HCT116 (cell line): ENCODE data around the gene CPTP. TPM values are rescaled to one million over a fixed set of nuclear protein-coding genes. Genes with fewer than 3 reads are reported as not detected.

Experiments used
- ATAC-seq: fragments of 200-7000 bp; cut with Tn5 transposase; 2 replicates; pipeline ENCODE4 v1.9.1; 2020; ENCODE audit warnings: mild to moderate bottlenecking, moderate library complexity
- BruUV-seq: library from RNA; stranded (reverse); fragments of 400-500 nt; replicated peaks from 2 replicates; lab custom pipeline; 2021; lab: Mats Ljungman, UMichigan
- CTCF ChIA-PET: fragments of 300-600 bp; sonication (Branson Sonifier 250); formaldehyde crosslinking; loops from one replicate; lab custom pipeline; 2021; ENCODE audit warnings: antibody characterized with exemption; lab: Charles Lee
- POLR2A ChIA-PET: fragments of 300-600, 350-600 bp; sonication (Branson Sonifier 250); formaldehyde crosslinking; loops from one replicate; lab custom pipeline; 2021; ENCODE audit warnings: antibody characterized with exemption; lab: Charles Lee
- RAD21 ChIA-PET, 2 experiments: fragments of 300-600 bp; sonication (Branson Sonifier 250); formaldehyde crosslinking; loops; one replicate each; lab custom pipeline; 2023; ENCODE audit warnings: low total read pairs in 2 of 2; ENCODE audit not compliant: uncharacterized antibody in 2 of 2, unreplicated experiment in 2 of 2, low non-redundant PET in 1 of 2; lab: Charles Lee
- DNase-seq: peaks from one replicate; pipeline ENCODE4 v3.0.0-alpha.2; 2010; ENCODE audit warnings: low read depth, low spot score
- H2AFZ ChIP-seq: fragments of 200-600 bp; shearing (Covaris generic), sonication (generic); 2 replicates; pipeline ENCODE4 v1.6.1; 2017; ENCODE audit warnings: low read depth, mixed run types, mixed read lengths, antibody characterized with exemption, low read length; ENCODE audit not compliant: poor library complexity, severe bottlenecking
- H3K27ac ChIP-seq: 2 replicates; pipeline ENCODE4 v1.5.1; 2012; ENCODE audit warnings: low read depth, low read length
- H3K27me3 ChIP-seq: fragments of 200-600 bp; sonication (generic); 2 replicates; pipeline ENCODE4 v1.6.1; 2016; ENCODE audit warnings: mixed run types, low read length, mixed read lengths; ENCODE audit not compliant: insufficient read depth
- H3K36me3 ChIP-seq, 2 experiments: fragments of 200-500 bp in 1 of 2; fragments of 200-600 bp in 1 of 2; sonication (Bioruptor generic) in 1 of 2; sonication (generic) in 1 of 2; 2 replicates each; pipeline versions ENCODE4 v1.5.1 to v1.6.1; 2014 to 2016; ENCODE audit warnings: low read length in 2 of 2, inconsistent platforms in 1 of 2, mixed read lengths in 1 of 2, mixed run types in 1 of 2; ENCODE audit not compliant: insufficient read depth in 2 of 2, control insufficient read depth in 1 of 2
- H3K4me1 ChIP-seq, 2 experiments: fragments of 200-600 bp in 1 of 2; sonication (generic) in 1 of 2; 2 replicates each; pipeline versions ENCODE4 v1.5.1 to v1.6.1; 2012 to 2017; ENCODE audit warnings: low read length in 2 of 2, inconsistent platforms in 1 of 2, mild to moderate bottlenecking in 1 of 2, mixed read lengths in 1 of 2, mixed run types in 1 of 2, moderate library complexity in 1 of 2; ENCODE audit not compliant: insufficient read depth in 2 of 2, control insufficient read depth in 1 of 2
- H3K4me2 ChIP-seq: fragments of 200-600 bp; sonication (generic); 2 replicates; pipeline ENCODE4 v1.6.1; 2017; ENCODE audit warnings: mixed run types, low read length, mixed read lengths
- H3K4me3 ChIP-seq, 2 experiments: fragments of 200-600 bp in 1 of 2; sonication (generic) in 1 of 2; replicated peaks in 1 of 2; 2 replicates each; pipeline ENCODE4 v1.5.1; 2011 to 2016; ENCODE audit warnings: low read length in 2 of 2, control low read depth in 1 of 2, low read depth in 1 of 2, mild to moderate bottlenecking in 1 of 2, mixed read lengths in 1 of 2, mixed run types in 1 of 2
- H3K79me2 ChIP-seq: fragments of 200-600 bp; sonication (generic); 2 replicates; pipeline ENCODE4 v1.6.1; 2017; ENCODE audit warnings: mild to moderate bottlenecking, mixed run types, low read length, moderate library complexity, mixed read lengths; ENCODE audit not compliant: insufficient read depth
- H3K9ac ChIP-seq: fragments of 200-600 bp; sonication (generic); 2 replicates; pipeline ENCODE4 v1.6.1; 2016; ENCODE audit warnings: low read length, mixed read lengths
- H3K9me2 ChIP-seq: fragments of 200-600 bp; sonication (generic), shearing (Covaris generic); 2 replicates; pipeline ENCODE4 v1.6.1; 2017; ENCODE audit warnings: mixed run types, mild to moderate bottlenecking, moderate library complexity; ENCODE audit not compliant: insufficient read depth
- H3K9me3 ChIP-seq, 2 experiments: fragments of 200-500 bp in 1 of 2; fragments of 200-600 bp in 1 of 2; sonication (Bioruptor generic) in 1 of 2; sonication (generic) in 1 of 2; 2 replicates each; pipeline ENCODE4 v1.6.1; 2014 to 2017; ENCODE audit warnings: low read length in 2 of 2, mixed read lengths in 2 of 2, inconsistent platforms in 1 of 2, low read depth in 1 of 2, mild to moderate bottlenecking in 1 of 2, mixed run types in 1 of 2, moderate library complexity in 1 of 2; ENCODE audit not compliant: control insufficient read depth in 1 of 2, insufficient read depth in 1 of 2
- H4K20me1 ChIP-seq: fragments of 200-600 bp; sonication (generic), shearing (Covaris generic); 2 replicates; pipeline ENCODE4 v1.6.1; 2017; ENCODE audit warnings: mixed run types, mild to moderate bottlenecking, moderate library complexity; ENCODE audit not compliant: insufficient read depth
- CTCF ChIP-seq, 3 experiments: fragments of 200-600 bp in 1 of 3; sonication (generic) in 1 of 3; IDR thresholded peaks in 2 of 3; conservative IDR thresholded peaks in 1 of 3; 2 replicates each; pipeline ENCODE4 v1.5.1; 2012 to 2017; ENCODE audit warnings: low read depth in 2 of 3, low read length in 2 of 3, antibody characterized with exemption in 1 of 3, borderline replicate concordance in 1 of 3, control low read depth in 1 of 3, mild to moderate bottlenecking in 1 of 3, mixed read lengths in 1 of 3, mixed run types in 1 of 3, moderate library complexity in 1 of 3; ENCODE audit not compliant: insufficient read depth in 1 of 3
- EZH2 ChIP-seq: fragments of 200-600 bp; sonication (generic); IDR thresholded peaks from 2 replicates; pipeline ENCODE4 v1.6.1; 2017; ENCODE audit warnings: antibody characterized with exemption, mixed run types
- POLR2AphosphoS5 ChIP-seq: IDR thresholded peaks from 2 replicates; pipeline ENCODE4 v1.6.1; 2011; ENCODE audit warnings: mild to moderate bottlenecking, low read depth, low read length, moderate library complexity
- TCF7L2 ChIP-seq: IDR thresholded peaks from 2 replicates; pipeline ENCODE4 v1.7.0; 2011; ENCODE audit warnings: borderline replicate concordance, inconsistent platforms; ENCODE audit not compliant: insufficient read depth, insufficient read length; ENCODE audit errors: extremely low read depth
- YY1 ChIP-seq: IDR thresholded peaks from 2 replicates; pipeline ENCODE4 v1.6.1; 2011; ENCODE audit warnings: low read length, low read depth, moderate library complexity, mild to moderate bottlenecking; ENCODE audit not compliant: insufficient replicate concordance; ENCODE audit errors: extremely low read depth
- ZFX ChIP-seq: fragments of 450-650 bp; IDR thresholded peaks from 2 replicates; pipeline ENCODE4 v1.6.1; 2017
- ZNF274 ChIP-seq: fragments of 200-500 bp; sonication (Bioruptor generic); IDR thresholded peaks from 2 replicates; pipeline ENCODE4 v1.6.1; 2014; ENCODE audit warnings: mild to moderate bottlenecking, low read depth, low read length, inconsistent platforms
- intact Hi-C: fragments of 100-400 bp; cut with micrococcal nuclease; formaldehyde crosslinking; loops from 2 replicates; pipeline ENCODE4 v1.10.0; 2022
- total RNA-seq: library from RNA; stranded (reverse); gene quantifications from one replicate; pipeline ENCODE4 v1.2.1, GENCODE V29; 2021; ENCODE audit not compliant: unreplicated experiment

Gene CPTP
- total RNA-seq, 1 experiment from 2014 or later = 16.3 TPM

GRCh38 chr1:1307261-1307922 lies 17.2 kb upstream of the CPTP start:
- DNase-seq (no peak), ATAC-seq (peak; percentile 11)
- H3K9ac ChIP-seq = peak overlapping the region; percentile 79
- ChIA-PET POLR2A (no interaction called here), CTCF (no interaction called here), RAD21 (no interaction called here)
- H4K20me1 ChIP-seq = peaks cover 3% of the 10 kb centered on the region; the same call in 1 of the 2 replicates
- H3K79me2 ChIP-seq = peaks cover 44% of the 10 kb centered on the region
- H3K36me3 ChIP-seq = peaks cover 5 to 14% of the 10 kb centered on the region in 2 experiments; a peak in 3 of 4 replicates
- H3K4me2 ChIP-seq = peak overlapping the region; percentile 99
- H3K9me2 ChIP-seq = no peaks in the 10 kb centered on the region
- TF ChIP-seq EZH2 (no peak), ZFX (peak; percentile 45; the same call in 1 of the 2 replicates)
- no peaks in the 10 kb centered on the region for H3K27me3 ChIP-seq
- no peaks in the 10 kb centered on the region for H3K9me3 ChIP-seq
- no peak overlapping the region for H2AFZ ChIP-seq
- H3K4me1 ChIP-seq = peaks cover 36 to 60% of the 10 kb centered on the region in 2 experiments
- no TSS peak for BruUV-seq
- peak overlapping the region; percentile 60 to 86 for H3K4me3 ChIP-seq
- peak overlapping the region; percentile 99 for H3K27ac ChIP-seq
- intact Hi-C loops = loop anchor here (5.0 kb wide), 1 partner anchor 40 kb away; the partner anchor contains the start of gene DVL1

DNA sequence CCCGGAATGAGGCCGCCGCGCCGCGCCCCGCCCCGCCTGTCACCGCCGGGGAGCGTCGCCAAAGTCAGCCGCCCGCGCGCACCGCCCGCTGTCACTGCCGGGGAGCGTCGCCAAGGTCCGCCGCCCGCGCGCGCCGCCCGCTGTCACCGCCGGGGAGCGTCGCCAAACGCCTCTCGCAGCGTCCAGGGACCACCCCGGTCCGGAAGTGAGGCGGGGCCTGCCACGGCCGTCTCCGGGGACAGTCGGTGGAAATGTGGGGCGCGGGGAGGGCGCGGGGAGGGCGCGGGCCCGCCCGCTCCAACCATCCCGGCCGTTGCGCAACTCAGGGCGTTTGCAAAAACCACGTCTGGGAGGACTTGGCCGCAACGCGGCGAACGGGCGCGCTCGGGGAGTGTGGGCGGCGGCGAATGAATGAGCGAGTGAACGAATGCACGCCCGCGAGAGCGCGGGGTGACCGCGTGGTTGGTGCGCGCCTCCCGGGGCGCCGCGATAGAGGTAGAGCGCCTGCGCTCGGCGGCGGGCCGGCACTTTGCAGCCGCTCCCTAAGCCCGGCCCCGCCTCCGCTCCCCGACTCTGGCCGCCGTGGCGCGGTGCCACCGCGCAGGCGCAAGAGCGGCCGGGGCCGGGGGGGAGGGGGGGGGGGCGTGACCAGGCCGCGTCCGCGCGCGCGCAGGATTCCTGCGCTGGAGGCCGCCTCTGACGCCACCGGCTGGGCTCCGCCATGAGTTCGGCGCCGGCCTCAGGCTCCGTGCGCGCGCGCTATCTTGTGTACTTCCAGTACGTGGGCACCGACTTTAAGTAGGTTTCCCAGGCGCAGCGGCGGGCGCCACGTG lies 16.5 kb upstream of the CPTP start, which contains the start of the genes ACAP3 and PUSL1:
Gene ACAP3, minus strand, starts transcription at position 8 of the 833 bp plus-strand sequence. CDS start 115 bp downstream, outside the sequence.
Gene PUSL1, plus strand, starts transcription at position 675 of the 833 bp plus-strand sequence. Its CDS starts 47 bp downstream, at position 722.
- TF ChIP-seq YY1 = peak; percentile 62
- no peak for TF ChIP-seq CTCF (IDR thresholded peaks at IDR 0.05 in 2 of 3, conservative IDR thresholded peaks at IDR 0.05 in 1 of 3; ENCODE audit: borderline replicate concordance in 1 of 3, insufficient read depth in 1 of 3, low read depth in 2 of 3, low read length in 2 of 3)
- TF ChIP-seq ZNF274 = no peak
- TF ChIP-seq POLR2AphosphoS5 = peak; percentile 66
- peak; percentile 49 for TF ChIP-seq TCF7L2
- TF ChIP-seq, all 23 proteins: peak for 3
- H3K4me3 ChIP-seq = peak within 1 kb of the TSS; percentile 60 to 86
- ATAC-seq = peak; percentile 53
- H3K36me3 ChIP-seq = peaks cover 5 to 21% of the 10 kb centered on the region in 2 experiments; a peak in 3 of 4 replicates
- H3K4me1 ChIP-seq = peaks cover 36 to 55% of the 10 kb centered on the region in 2 experiments
- peak within 1 kb of the TSS; percentile 99 for H3K4me2 ChIP-seq
- intact Hi-C loops = loop anchor here (5.0 kb wide), 1 partner anchor 39 kb away; the partner anchor contains the start of gene DVL1
- H3K9ac ChIP-seq = peak within 1 kb of the TSS; percentile 94
- ChIA-PET RAD21 (no interaction called here), CTCF (no interaction called here), POLR2A (no interaction called here)
- no TSS peak for BruUV-seq
- H3K27me3 ChIP-seq = no peaks in the 10 kb centered on the region
- peaks cover 51% of the 10 kb centered on the region for H3K79me2 ChIP-seq
- H3K9me2 ChIP-seq = no peaks in the 10 kb centered on the region
- DNase-seq = peak; percentile 83
- H2AFZ ChIP-seq = no peak within 1 kb of the TSS
- H4K20me1 ChIP-seq = peaks cover 3% of the 10 kb centered on the region; the same call in 1 of the 2 replicates
- peak within 1 kb of the TSS; percentile 99 for H3K27ac ChIP-seq
- H3K9me3 ChIP-seq = no peaks in the 10 kb centered on the region
